ENCODE measurements around the gene DGCR2.

Gene DGCR2

GRCh38 chr22:19146215-19146968 lies 24.2 kb upstream of the DGCR2 start:
- no peak for DNase-seq (ENCODE audit: low spot score)

DNA sequence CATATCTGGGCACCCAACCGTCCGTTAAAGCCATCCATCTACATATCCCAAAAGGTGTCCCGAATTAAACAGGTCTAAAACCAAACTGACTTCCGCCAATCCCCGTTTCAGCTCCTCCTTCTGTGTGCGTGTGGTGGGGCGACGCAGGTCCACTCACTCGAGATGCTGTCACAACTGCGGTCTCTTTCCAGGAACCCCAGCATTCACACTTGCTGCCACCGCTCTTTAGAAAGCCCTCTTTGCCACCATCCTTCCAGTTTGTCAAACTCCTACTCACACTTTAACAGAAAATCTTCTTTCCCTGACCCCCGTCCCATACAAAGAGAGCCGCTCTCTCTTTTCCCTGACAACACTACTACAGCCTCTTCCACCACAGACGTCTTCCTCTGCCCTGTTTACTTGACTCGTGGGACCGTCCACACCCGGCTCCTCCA lies 21.8 kb upstream of the DGCR2 start:
- DNase-seq (ENCODE audit: low spot score): peak; percentile 54

GRCh38 chr22:19143212-19143611 lies 21.0 kb upstream of the DGCR2 start:
- DNase-seq (ENCODE audit: low spot score): no peak

DNA sequence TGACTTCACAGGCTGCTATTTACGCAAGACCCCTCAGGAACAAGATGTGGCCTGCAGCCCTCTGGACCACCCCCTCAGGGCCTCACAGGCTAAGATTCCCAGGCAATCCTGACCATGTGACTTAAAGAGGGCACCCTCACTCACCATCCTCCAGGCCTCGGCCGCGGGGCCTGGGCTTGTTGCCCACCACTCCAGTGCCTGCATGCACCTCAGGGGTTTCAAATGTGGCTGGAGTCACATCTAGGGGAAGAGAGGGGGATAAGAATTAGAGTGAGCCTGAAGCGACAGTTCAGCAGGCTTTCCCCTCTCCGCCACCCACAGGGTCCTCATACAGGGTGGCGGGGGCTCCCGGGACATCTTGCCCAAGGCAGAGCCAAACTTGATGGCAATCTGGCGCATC lies 20.2 kb upstream of the DGCR2 start:
- no peak for DNase-seq (ENCODE audit: low spot score)

- no peak for DNase-seq (ENCODE audit: low spot score)
Measured at GRCh38 chr22:19139974-19140373, 17.8 kb upstream of the DGCR2 start.

DNA sequence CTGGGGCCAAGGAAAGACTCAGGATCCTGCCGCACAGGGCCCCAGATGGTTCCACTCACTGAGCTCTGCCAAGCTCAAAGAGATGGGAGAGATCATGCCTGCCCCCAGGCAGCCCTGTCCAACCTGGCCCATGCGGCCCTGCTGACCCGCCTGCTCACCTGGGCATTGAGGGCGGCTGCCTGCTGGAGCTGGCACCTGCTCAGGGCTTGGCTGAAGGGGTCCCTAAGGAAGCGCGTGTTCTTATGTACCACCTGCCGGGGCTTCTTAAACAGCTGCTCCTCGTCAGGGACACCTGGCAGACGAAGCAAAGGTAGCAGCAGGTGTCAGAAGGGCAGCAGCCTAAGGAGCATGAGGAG lies 16.8 kb upstream of the DGCR2 start:
- DNase-seq (ENCODE audit: low spot score): no peak

DNA sequence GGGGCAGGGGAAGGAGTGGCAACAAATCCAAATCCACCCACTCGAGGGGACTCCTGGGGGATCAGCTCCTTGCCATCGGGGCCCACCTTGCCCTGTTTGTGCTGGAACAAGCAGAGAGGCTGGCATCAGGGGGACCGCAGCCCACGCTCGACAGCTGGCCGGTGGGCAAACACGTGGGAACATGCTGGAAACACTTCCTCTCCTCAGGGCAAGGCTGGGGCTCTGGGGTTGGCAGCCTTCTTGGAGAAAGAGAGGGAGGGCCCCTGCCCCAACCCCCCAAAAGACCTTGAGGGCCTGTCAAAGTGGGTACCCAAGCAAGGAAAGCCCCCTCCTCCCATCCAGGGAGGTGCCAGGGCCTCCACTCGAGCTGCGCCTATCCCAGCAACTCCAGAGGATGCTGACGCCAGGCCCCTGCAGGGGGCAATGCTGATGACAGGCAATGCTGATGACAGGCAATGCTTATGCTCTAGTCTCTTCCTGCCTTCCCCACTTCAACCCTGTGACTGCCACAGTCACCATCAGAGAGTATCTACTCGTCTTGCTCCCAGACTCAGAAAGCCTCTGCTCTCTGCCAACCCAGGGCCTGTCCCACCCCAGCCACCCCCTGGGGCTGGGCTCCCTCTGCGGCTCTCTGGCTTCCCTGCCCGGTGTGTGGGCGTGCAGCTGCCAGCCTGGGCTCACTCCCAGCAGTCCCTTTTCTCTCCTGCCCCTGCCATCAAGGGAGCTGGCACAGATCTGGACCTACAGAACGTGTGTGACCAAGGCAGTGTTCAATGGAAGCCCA lies 16.2 kb upstream of the DGCR2 start:
- no peak for DNase-seq (ENCODE audit: low spot score)

- DNase-seq (ENCODE audit: low spot score): no peak
Measured at GRCh38 chr22:19137384-19138216, 15.4 kb upstream of the DGCR2 start.

DNA sequence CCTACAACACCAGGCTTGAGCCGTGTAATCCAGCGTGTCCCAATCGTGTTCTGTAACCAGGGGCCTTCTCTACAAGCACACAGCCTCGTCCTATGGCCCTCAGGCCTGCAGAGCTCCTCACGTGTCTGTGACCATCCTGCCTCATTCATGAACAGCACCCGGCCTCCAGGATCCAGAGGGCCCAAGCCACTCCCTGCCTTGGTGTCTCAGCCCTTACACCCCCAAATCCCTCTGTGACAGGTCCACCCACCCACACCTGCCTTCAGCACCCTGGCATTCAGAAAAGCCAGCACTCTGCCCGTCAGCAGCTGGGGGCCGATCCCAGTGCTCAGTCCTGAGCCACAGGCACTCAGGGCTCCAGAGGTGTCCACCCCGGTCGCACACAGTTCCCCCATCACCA lies 14.7 kb upstream of the DGCR2 start:
- DNase-seq (ENCODE audit: low spot score): no peak

DNA sequence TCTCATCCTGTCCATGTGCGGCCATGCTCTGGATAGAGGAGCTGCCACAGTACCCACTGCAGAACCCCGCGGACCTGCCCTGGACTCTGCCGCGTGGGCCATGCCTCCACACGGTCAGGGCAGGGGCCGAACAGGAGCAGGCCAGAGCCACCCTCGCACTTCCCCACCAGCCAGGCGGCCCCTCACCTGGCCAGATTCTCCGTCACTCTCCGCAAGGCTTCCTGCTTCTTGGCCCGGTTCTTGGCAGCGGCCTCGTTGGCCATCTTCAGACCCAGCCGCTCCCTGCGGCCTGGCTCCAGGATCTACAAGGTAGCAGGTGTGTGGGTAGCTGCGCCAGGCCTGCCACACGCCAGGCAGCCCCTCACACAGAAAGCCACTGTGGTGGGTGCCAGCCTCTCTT lies 12.7 kb upstream of the DGCR2 start:
- no peak for DNase-seq (ENCODE audit: low spot score)

- DNase-seq (ENCODE audit: low spot score): no peak
Measured at GRCh38 chr22:19134176-19134831, 12.1 kb upstream of the DGCR2 start.

DNA sequence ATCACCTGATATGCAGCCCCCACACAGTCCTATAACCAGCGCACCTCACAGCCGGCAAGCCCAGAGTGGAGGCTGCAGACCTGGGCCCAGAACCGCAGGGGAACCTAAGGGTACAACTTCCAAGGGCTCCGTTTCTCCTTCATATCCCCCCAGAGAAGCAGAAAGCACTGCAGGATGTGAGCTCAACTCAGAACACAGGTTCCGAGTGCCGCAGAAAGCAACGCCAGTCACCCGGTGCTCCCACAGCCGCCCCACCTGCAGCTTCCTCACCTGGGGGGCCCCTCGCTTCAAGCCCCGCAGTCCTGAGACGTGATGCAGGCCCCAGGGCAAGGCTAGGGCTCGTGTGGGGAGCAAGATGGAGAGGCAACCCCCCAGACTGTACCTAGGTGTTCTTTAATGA lies 11.3 kb upstream of the DGCR2 start:
- no peak for DNase-seq (ENCODE audit: low spot score)

GRCh38 chr22:19132693-19133400 lies 10.6 kb upstream of the DGCR2 start:
- no peak for DNase-seq (ENCODE audit: low spot score)

- DNase-seq (ENCODE audit: low spot score): no peak
Measured at GRCh38 chr22:19132153-19132552, 9.9 kb upstream of the DGCR2 start.

DNA sequence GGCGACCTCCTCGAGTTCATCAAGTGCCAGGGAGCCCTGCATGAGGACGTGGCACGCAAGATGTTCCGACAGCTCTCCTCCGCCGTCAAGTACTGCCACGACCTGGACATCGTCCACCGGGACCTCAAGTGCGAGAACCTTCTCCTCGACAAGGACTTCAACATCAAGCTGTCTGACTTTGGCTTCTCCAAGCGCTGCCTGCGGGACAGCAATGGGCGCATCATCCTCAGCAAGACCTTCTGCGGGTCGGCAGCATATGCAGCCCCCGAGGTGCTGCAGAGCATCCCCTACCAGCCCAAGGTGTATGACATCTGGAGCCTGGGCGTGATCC lies 9.4 kb upstream of the DGCR2 start:
- DNase-seq (ENCODE audit: low spot score): no peak

- DNase-seq (ENCODE audit: low spot score): no peak
Measured at GRCh38 chr22:19130959-19131684, 8.9 kb upstream of the DGCR2 start, which contains the start of gene TSSK2. TSSK2 (plus strand) TSS chr22:19131308; CDS start chr22:19131400, 92 bp downstream.

GRCh38 chr22:19129871-19130270 lies 7.7 kb upstream of the DGCR2 start:
- DNase-seq (ENCODE audit: low spot score): no peak

GRCh38 chr22:19128946-19129727 lies 6.9 kb upstream of the DGCR2 start:
- no peak for DNase-seq (ENCODE audit: low spot score)

DNA sequence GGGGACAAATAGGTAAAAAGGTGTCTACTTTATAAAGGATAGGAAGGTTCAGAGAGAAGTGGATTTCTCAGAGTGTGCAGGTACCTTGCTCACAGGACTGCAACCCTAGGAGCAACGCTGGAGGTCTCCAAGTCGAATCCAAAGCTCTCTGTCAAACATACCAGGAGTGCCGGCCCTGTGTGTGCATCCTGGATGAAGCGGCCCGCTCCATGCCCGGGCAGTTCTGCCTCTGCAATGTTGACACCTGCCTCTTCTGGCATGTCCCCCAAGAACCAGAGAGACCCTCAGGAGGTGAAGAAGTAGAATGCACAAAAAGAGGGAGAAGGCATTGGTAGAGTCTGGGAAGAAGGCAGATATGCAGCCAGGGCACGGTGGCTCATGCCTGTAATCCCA lies 5.8 kb upstream of the DGCR2 start:
- DNase-seq (ENCODE audit: low spot score): no peak

DNA sequence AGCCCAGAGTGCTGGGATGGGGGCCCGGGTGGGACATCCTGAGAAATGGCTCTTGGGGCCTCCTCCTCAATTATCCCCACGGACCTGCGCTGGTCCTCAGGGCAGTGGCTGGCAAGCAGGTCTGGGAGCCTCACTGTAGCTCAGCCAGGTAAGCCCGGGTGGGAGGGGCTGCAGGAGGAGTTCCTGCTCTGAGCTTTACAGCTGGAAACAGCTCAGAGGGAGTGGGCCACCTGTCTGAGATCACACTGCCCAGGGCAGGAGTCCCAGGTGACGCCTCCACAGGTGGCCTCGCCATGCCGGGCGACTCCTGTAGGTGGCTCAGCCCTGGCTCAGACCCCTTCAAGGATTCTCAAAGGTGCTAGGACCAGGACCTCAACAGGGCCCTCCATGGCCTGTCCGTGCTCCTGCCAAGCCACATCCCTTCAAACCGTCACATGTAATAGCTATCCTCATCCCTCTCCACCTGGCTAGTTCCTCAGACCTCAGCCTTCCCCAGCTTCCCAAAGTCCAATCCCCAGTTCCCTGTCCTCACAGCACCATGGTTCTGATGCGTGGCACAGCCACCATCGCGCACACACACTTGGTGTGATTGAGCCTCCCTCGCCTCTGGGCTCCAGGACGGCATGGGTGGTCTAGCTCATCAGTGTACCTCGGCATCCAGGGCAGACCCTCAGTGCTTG lies 5.3 kb upstream of the DGCR2 start:
- DNase-seq (ENCODE audit: low spot score): no peak
